ENCODE measurements around the gene AMZ1. TPM values are rescaled to one million over a fixed set of nuclear protein-coding genes. Genes with fewer than 3 reads are reported as not detected.

The AMZ1 gene
- total and polyA plus RNA-seq, 10 donors: 0.20 to 3.4 (median 1.6) TPM

DNA sequence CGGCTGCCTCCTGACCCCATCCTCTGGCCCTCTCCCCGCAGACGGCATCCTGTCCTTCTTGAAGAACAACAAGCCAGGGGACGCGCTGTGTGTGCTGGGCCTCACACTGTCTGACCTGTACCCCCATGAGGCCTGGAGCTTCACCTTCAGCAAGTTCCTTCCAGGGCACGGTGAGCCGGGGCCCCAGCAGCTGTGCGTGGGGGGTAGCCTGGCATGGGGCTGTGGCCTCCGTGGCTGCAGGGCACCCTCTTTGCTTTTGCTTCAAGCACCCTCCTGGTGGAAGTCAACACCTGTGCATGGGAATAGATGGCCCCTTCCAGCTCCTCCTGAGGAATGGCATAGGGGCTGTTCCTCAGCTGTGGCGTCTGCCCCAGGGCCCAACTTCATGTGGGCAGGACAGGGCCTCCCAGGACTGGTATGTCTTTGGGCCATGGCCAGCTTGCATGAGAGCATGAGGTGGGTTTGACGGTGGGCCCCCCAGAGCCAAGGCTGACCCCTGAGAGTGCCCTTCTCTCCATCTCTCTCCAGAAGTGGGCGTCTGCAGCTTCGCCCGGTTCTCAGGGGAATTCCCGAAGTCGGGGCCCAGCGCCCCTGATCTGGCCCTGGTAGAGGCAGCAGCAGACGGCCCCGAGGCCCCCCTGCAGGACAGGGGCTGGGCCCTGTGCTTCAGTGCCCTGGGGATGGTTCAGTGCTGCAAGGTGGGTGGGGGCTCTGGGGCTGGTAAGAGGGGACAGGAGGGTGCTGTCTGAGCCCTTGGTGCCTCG lies 20.7 kb downstream of the AMZ1 start:
- TF ChIP-seq, protein P1, sequence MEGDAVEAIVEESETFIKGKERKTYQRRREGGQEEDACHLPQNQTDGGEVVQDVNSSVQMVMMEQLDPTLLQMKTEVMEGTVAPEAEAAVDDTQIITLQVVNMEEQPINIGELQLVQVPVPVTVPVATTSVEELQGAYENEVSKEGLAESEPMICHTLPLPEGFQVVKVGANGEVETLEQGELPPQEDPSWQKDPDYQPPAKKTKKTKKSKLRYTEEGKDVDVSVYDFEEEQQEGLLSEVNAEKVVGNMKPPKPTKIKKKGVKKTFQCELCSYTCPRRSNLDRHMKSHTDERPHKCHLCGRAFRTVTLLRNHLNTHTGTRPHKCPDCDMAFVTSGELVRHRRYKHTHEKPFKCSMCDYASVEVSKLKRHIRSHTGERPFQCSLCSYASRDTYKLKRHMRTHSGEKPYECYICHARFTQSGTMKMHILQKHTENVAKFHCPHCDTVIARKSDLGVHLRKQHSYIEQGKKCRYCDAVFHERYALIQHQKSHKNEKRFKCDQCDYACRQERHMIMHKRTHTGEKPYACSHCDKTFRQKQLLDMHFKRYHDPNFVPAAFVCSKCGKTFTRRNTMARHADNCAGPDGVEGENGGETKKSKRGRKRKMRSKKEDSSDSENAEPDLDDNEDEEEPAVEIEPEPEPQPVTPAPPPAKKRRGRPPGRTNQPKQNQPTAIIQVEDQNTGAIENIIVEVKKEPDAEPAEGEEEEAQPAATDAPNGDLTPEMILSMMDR (IDR thresholded peaks at IDR 0.05 in 8 of 11, conservative IDR thresholded peaks at IDR 0.05 in 3 of 11): no peak
- no peak for TF ChIP-seq POLR2A (IDR thresholded peaks at IDR 0.05)
- no peak for TF ChIP-seq POLR2AphosphoS5 (IDR thresholded peaks at IDR 0.05)
- peak overlapping the region in 1 of 8 donors; percentile 64 for H3K4me3 ChIP-seq
- intact Hi-C loops (cut with DNase I; ENCODE audit: low total_unique reads): no loop called here
- H3K4me1 ChIP-seq: peaks cover 11 to 60% (median 40%) of the 10 kb centered on the region in 6 donors
- peak overlapping the region in 5 of 8 donors; percentile 11 to 80 (median 74) for H3K27ac ChIP-seq
- DNase-seq: no peak
- WGBS, 5 donors: 72 to 83% (median 81%) methylated on average over 10 to 20 of the region's 20 CpGs
- no peaks in the 10 kb centered on the region for H3K9me3 ChIP-seq
- H3K36me3 ChIP-seq: no peaks in the 10 kb centered on the region
- H3K27me3 ChIP-seq (replicated peaks in 1 of 7): peaks cover 0 to 18% (median 0%) of the 10 kb centered on the region in 7 donors

DNA sequence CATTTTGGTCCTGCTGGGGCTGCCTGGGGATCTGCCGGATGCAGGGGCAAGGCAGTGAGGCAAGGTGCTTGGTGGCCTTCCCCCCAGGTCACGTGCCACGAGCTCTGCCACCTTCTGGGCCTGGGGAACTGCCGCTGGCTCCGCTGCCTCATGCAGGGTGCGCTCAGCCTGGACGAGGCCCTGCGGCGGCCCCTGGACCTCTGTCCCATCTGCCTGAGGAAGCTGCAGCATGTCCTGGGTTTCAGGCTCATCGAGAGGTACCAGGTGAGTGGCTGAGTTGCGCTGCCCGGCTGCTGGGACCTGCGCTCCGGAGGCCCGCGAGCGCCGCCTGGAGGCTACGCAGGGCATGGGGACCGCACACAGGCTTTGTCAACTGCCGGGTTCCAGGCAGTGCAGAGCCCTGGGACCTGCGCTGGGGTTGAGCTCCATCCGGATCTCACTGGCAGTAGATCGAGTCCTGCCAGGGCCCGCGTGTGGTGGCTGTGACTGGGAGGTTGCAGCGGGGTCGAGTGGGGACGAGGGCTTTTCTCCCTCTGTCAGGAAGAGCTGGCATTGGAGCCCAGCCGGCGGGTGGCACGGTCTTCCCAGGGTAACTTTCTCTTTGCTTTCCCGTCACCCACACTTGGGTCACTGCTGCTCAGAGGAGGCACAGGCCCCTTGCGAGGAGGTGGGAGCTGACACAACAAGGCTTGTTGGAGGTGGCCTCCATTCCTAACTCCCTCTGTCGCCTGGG lies 21.7 kb downstream of the AMZ1 start:
- H3K9me3 ChIP-seq: no peaks in the 10 kb centered on the region
- TF ChIP-seq POLR2A (IDR thresholded peaks at IDR 0.05) (no peak), POLR2AphosphoS5 (IDR thresholded peaks at IDR 0.05) (peak; percentile 32 to 80 (median 71))
- TF ChIP-seq, protein P1 (IDR thresholded peaks at IDR 0.05 in 8 of 11, conservative IDR thresholded peaks at IDR 0.05 in 3 of 11): peak; percentile 81 to 96 (median 91)
- H3K4me1 ChIP-seq: peaks cover 11 to 68% (median 43%) of the 10 kb centered on the region in 6 donors
- intact Hi-C loops (cut with DNase I; ENCODE audit: low total_unique reads): no loop called here
- peak overlapping the region; percentile 11 to 80 (median 72) for H3K27ac ChIP-seq
- peaks cover 0 to 18% (median 0%) of the 10 kb centered on the region in 7 donors for H3K27me3 ChIP-seq (replicated peaks in 1 of 7)
- WGBS, 5 donors: 23 to 45% (median 37%) methylated on average over 26 to 35 of the region's 35 CpGs
- no peaks in the 10 kb centered on the region for H3K36me3 ChIP-seq
- peak overlapping the region; percentile 0 to 64 (median 20) for H3K4me3 ChIP-seq
- DNase-seq: peak; percentile 94

DNA sequence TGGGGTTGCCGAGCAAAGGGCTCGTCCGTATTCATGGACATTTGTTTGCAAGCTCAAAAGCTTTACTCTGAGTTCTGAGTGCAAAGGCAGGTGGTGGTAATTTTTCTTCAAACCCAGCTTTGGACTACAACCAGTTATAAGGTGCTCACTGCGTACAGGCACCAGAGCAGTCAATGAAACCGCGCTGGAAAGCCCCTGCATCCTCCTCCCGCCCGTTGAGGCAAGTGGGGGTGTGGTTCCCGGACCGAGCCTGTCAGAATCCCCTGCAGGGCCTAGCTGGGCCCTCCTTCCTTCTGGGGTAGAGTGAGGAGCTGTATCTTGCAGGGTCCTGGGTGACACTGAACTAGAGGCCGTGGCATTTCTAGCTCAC lies 22.3 kb downstream of the AMZ1 start:
- intact Hi-C loops (cut with DNase I; ENCODE audit: low total_unique reads): no loop called here
- peak overlapping the region in 7 of 8 donors; percentile 11 to 80 (median 74) for H3K27ac ChIP-seq
- no peaks in the 10 kb centered on the region for H3K9me3 ChIP-seq
- H3K4me1 ChIP-seq: peaks cover 11 to 73% (median 46%) of the 10 kb centered on the region in 6 donors
- H3K27me3 ChIP-seq (replicated peaks in 1 of 7): peaks cover 0 to 18% (median 0%) of the 10 kb centered on the region in 7 donors
- 60 to 66% (median 63%) methylated on average over 11 of the region's 11 CpGs for WGBS, 5 donors
- peak overlapping the region in 7 of 8 donors; percentile 0 to 64 (median 20) for H3K4me3 ChIP-seq
- TF ChIP-seq, protein P1 (IDR thresholded peaks at IDR 0.05 in 8 of 11, conservative IDR thresholded peaks at IDR 0.05 in 3 of 11): no peak
- TF ChIP-seq POLR2AphosphoS5 (IDR thresholded peaks at IDR 0.05): peak in 1 of 3 donors; percentile 57
- no peaks in the 10 kb centered on the region for H3K36me3 ChIP-seq
- DNase-seq: peak; percentile 88

Measured in spleen (tissue), 11 donors.